ENCODE data around the gene ELL. TPM values are rescaled to one million over a fixed set of nuclear protein-coding genes. Genes with fewer than 3 reads are reported as not detected.
"Not testable (repeated sequence)": the region's sequence is repeated elsewhere in the genome, so short reads cannot be mapped to it uniquely, and the experiment has no call there.

The ELL gene
- total RNA-seq, 6 donors from 2014 or later = 19.8 to 66.0 (median 22.4) TPM

- whole genome bisulfite sequencing, 2 donors = 88% methylated on average over 21 of the region's 21 CpGs
- H3K4me3 ChIP-seq = no peak overlapping the region
- peaks cover 13 to 28% (median 17%) of the 10 kb centered on the region in 4 donors for H3K4me1 ChIP-seq
- H3K27me3 ChIP-seq = no peaks in the 10 kb centered on the region
- H3K9me3 ChIP-seq = no peaks in the 10 kb centered on the region
- ATAC-seq (ENCODE audit: low FRiP score in 2 of 2) = no peak
- DNase-seq = peak in 1 of 2 donors; percentile 76
- H3K27ac ChIP-seq = peak overlapping the region in 2 of 4 donors; percentile 92 to 97
- peaks cover 9 to 52% (median 28%) of the 10 kb centered on the region in 4 donors for H3K36me3 ChIP-seq
- TF ChIP-seq CTCF (IDR thresholded peaks at IDR 0.05) (no peak), POLR2A (IDR thresholded peaks at IDR 0.05) (no peak), POLR2AphosphoS5 (IDR thresholded peaks at IDR 0.05) (no peak), EP300 (IDR thresholded peaks at IDR 0.05) (no peak)
Measured at GRCh38 chr19:18541258-18541991, 19.6 kb upstream of the ELL start.

- peaks cover 12 to 62% (median 37%) of the 10 kb centered on the region in 4 donors for H3K36me3 ChIP-seq
- WGBS, 2 donors = 92 to 100% methylated on average over 1 of the region's 1 CpG
Measured at GRCh38 chr19:18540200-18540599, 18.3 kb upstream of the ELL start.

DNA sequence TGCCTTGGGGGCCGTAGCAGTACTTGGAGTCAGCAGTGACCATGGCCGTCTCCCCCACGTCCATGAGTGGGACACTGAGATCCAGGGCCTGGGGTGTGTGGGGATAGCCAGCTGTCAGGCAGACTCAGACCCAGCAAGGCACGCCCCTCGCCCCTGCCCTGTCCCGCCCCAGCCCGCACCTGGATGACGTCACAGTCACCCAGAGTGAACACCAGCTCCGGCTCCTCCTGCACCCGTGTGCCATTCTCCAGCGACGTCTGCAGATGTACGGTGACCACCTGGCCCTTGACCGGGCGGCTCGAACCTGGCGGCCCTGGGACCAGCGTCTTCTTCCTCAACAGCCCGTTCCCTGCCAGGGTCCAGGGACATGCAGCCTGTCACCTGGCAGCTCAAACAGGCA is 17.5 kb upstream of the ELL start:
- Histone ChIP-seq H3K4me3 (no peak overlapping the region), H3K27me3 (no peaks in the 10 kb centered on the region), H3K27ac (no peak overlapping the region), H3K4me1 (peaks cover 13 to 26% (median 17%) of the 10 kb centered on the region in 4 donors), H3K9me3 (no peaks in the 10 kb centered on the region), H3K36me3 (peaks cover 12 to 68% (median 41%) of the 10 kb centered on the region in 4 donors)
- DNase-seq (no peak), ATAC-seq (ENCODE audit: low FRiP score in 2 of 2) (no peak)
- 95 to 97% methylated on average over 13 to 18 of the region's 19 CpGs for WGBS, 2 donors
- no peak for TF ChIP-seq EP300 (IDR thresholded peaks at IDR 0.05)
- TF ChIP-seq POLR2AphosphoS5 (IDR thresholded peaks at IDR 0.05) = no peak
- TF ChIP-seq CTCF (IDR thresholded peaks at IDR 0.05) = no peak
- no peak for TF ChIP-seq POLR2A (IDR thresholded peaks at IDR 0.05)

More at GRCh38 chr19:18540200-18540599, 18.3 kb upstream of the ELL start:
- DNase-seq; H3K27me3 ChIP-seq; H3K4me3 ChIP-seq; H3K27ac ChIP-seq; ATAC-seq (ENCODE audit: low FRiP score in 2 of 2); H3K9me3 ChIP-seq: not testable (repeated sequence)
- H3K4me1 ChIP-seq = peaks cover 13 to 28% (median 17%) of the 10 kb centered on the region in 4 donors

GRCh38 chr19:18538115-18538514 is 16.2 kb upstream of the ELL start:
- 88 to 100% methylated on average over 1 to 5 of the region's 22 CpGs for WGBS, 2 donors
- TF ChIP-seq EP300 (IDR thresholded peaks at IDR 0.05) = no peak
- TF ChIP-seq POLR2AphosphoS5 (IDR thresholded peaks at IDR 0.05) = no peak
- no peak for TF ChIP-seq POLR2A (IDR thresholded peaks at IDR 0.05)
- TF ChIP-seq CTCF (IDR thresholded peaks at IDR 0.05) = no peak

DNA sequence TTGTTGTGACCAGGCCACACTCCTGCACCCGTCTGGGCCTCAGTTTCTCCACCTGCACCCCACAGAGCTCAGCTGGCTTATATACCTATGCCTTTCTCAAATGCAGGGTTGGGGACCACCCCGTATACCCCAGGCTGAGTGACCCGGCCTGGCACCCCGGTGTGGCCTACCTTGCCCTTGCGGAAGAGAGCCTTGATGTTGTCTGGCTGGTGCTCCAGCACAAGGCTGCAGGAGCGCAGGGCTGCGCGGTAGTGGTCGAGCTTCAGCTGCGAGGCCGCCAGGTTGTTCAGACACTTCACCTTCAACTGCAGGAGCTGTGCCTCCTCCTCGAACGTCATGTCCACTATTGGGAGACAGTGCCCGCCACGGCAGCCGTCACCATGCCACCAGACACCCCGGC is 15.6 kb upstream of the ELL start:
- Histone ChIP-seq H3K27me3 (no peaks in the 10 kb centered on the region), H3K4me1 (peaks cover 6 to 15% (median 8%) of the 10 kb centered on the region in 4 donors), H3K4me3 (no peak overlapping the region), H3K36me3 (peaks cover 17 to 85% (median 53%) of the 10 kb centered on the region in 4 donors), H3K9me3 (no peaks in the 10 kb centered on the region), H3K27ac (no peak overlapping the region)
- ATAC-seq (ENCODE audit: low FRiP score in 2 of 2) (no peak), DNase-seq (no peak)
- 95% methylated on average over 17 of the region's 17 CpGs for WGBS, 2 donors
- TF ChIP-seq POLR2A (IDR thresholded peaks at IDR 0.05) = no peak
- TF ChIP-seq EP300 (IDR thresholded peaks at IDR 0.05) = no peak
- TF ChIP-seq CTCF (IDR thresholded peaks at IDR 0.05) = no peak
- TF ChIP-seq POLR2AphosphoS5 (IDR thresholded peaks at IDR 0.05) = no peak

More at GRCh38 chr19:18538115-18538514, 16.2 kb upstream of the ELL start:
- DNase-seq = peak in 1 of 2 donors; percentile 77
- H3K36me3 ChIP-seq = peaks cover 12 to 78% (median 46%) of the 10 kb centered on the region in 4 donors
- no peak overlapping the region for H3K27ac ChIP-seq
- ATAC-seq (ENCODE audit: low FRiP score in 2 of 2) = no peak
- no peaks in the 10 kb centered on the region for H3K9me3 ChIP-seq
- no peak overlapping the region for H3K4me3 ChIP-seq
- no peaks in the 10 kb centered on the region for H3K27me3 ChIP-seq
- peaks cover 7 to 17% (median 10%) of the 10 kb centered on the region in 4 donors for H3K4me1 ChIP-seq

Data from upper lobe of left lung (tissue), 6 donors.